K562 (cell line): ENCODE data around the gene ZNF672. TPM values are rescaled to one million over a fixed set of nuclear protein-coding genes. Genes with fewer than 3 reads are reported as not detected.

Experiments
- ADNP ChIP-seq: fragments of 200-800 bp; sonication (Bioruptor generic); IDR thresholded peaks from 2 replicates; pipeline ENCODE4 v1.6.1; 2016; ENCODE audit warnings: missing genetic modification characterization, missing compliant biosample characterization
- C11orf30 ChIP-seq: fragments of 450-650 bp; IDR thresholded peaks from 2 replicates; pipeline ENCODE4 v1.6.1; 2016; ENCODE audit warnings: low read depth, mild to moderate bottlenecking
- CBX8 ChIP-seq: fragments of 200-600 bp; sonication (generic); IDR thresholded peaks from 2 replicates; pipeline ENCODE4 v1.6.1; 2012; ENCODE audit warnings: borderline replicate concordance, mixed run types, low read depth, mild to moderate bottlenecking, moderate library complexity, mixed read lengths, low read length, control low read depth, inconsistent platforms; ENCODE audit not compliant: poor library complexity, severe bottlenecking; ENCODE audit errors: extremely low read depth
- CHD2 ChIP-seq: IDR thresholded peaks from 2 replicates; pipeline ENCODE4 v1.6.1; 2011; ENCODE audit warnings: low read depth, low read length
- EHMT2 ChIP-seq: fragments of 450-650 bp; IDR thresholded peaks from 2 replicates; pipeline ENCODE4 v1.6.1; 2018; ENCODE audit warnings: antibody characterized with exemption
- FOXA3 ChIP-seq, 2 experiments: fragments of 450-650 bp in 1 of 2; sonication (generic) in 1 of 2; formaldehyde crosslinking; IDR thresholded peaks in 1 of 2; conservative IDR thresholded peaks in 1 of 2; 2 replicates each; pipeline versions ENCODE4 v1.4.0 to v1.8.0; 2020 to 2022; ENCODE audit warnings: mild to moderate bottlenecking in 2 of 2, missing genetic modification reagents in 1 of 2
- FOXM1 ChIP-seq, 2 experiments: fragments of 450-650 bp in 1 of 2; sonication (generic) in 1 of 2; formaldehyde crosslinking in 1 of 2; IDR thresholded peaks; 2 replicates each; pipeline versions ENCODE4 v1.6.1 to v1.9.0; 2017 to 2022; ENCODE audit warnings: low read depth in 2 of 2, mild to moderate bottlenecking in 2 of 2, missing genetic modification reagents in 1 of 2, moderate library complexity in 1 of 2
- MEF2A ChIP-seq: IDR thresholded peaks from 2 replicates; pipeline ENCODE4 v1.6.1; 2011; ENCODE audit warnings: low read depth, mild to moderate bottlenecking, low read length, moderate library complexity; ENCODE audit not compliant: control insufficient read depth
- NBN ChIP-seq: fragments of 450-650 bp; IDR thresholded peaks from 2 replicates; pipeline ENCODE4 v1.6.1; 2016; ENCODE audit warnings: low read depth, mild to moderate bottlenecking
- PHB ChIP-seq: fragments of 250-450 bp; sonication (Bioruptor Pico); IDR thresholded peaks from 2 replicates; pipeline ENCODE4 v1.5.0; 2021
- POU5F1 ChIP-seq: fragments of 150-350 bp; IDR thresholded peaks from 2 replicates; pipeline ENCODE4 v1.6.1; 2014; ENCODE audit warnings: borderline replicate concordance, low read length, low read depth, mild to moderate bottlenecking; ENCODE audit not compliant: partially characterized antibody
- PTBP1 ChIP-seq: fragments of 200-400 bp; formaldehyde crosslinking; IDR thresholded peaks from 2 replicates; pipeline ENCODE4 v1.6.1; 2017; ENCODE audit warnings: low read depth, low read length
- RAD51 ChIP-seq: fragments of 450-650 bp; IDR thresholded peaks from 2 replicates; pipeline ENCODE4 v1.7.1; 2016; ENCODE audit warnings: low read depth, mild to moderate bottlenecking, borderline replicate concordance
- RBM25 ChIP-seq: fragments of 200-400 bp; formaldehyde crosslinking; IDR thresholded peaks from 2 replicates; pipeline ENCODE4 v1.6.1; 2018; ENCODE audit warnings: low read length, low read depth, moderate library complexity; ENCODE audit not compliant: severe bottlenecking
- SIN3A ChIP-seq, 2 experiments: fragments of 150-350 bp in 1 of 2; IDR thresholded peaks; 2 replicates each; pipeline ENCODE4 v1.6.1; 2011 to 2016; ENCODE audit warnings: borderline replicate concordance in 2 of 2, low read depth in 2 of 2, low read length in 2 of 2, mild to moderate bottlenecking in 2 of 2, moderate library complexity in 2 of 2; ENCODE audit not compliant: control insufficient read depth in 1 of 2
- SP1 ChIP-seq: sonication (generic); formaldehyde crosslinking; IDR thresholded peaks from 2 replicates; pipeline ENCODE4 v1.8.1; 2022; ENCODE audit warnings: mild to moderate bottlenecking, missing genetic modification reagents
- TARDBP ChIP-seq: fragments of 450-650 bp; IDR thresholded peaks from 2 replicates; pipeline ENCODE4 v1.6.1; 2016
- TEAD4 ChIP-seq, 2 experiments: sonication (generic) in 1 of 2; formaldehyde crosslinking in 1 of 2; IDR thresholded peaks; 2 replicates each; pipeline versions ENCODE4 v1.6.1 to v1.8.0; 2012 to 2022; ENCODE audit warnings: borderline replicate concordance in 1 of 2, inconsistent platforms in 1 of 2, low read length in 1 of 2, mild to moderate bottlenecking in 1 of 2, missing genetic modification reagents in 1 of 2
- THRA ChIP-seq: fragments of 450-650 bp; IDR thresholded peaks from 2 replicates; pipeline ENCODE4 v1.6.1; 2017; ENCODE audit warnings: mild to moderate bottlenecking, moderate library complexity
- ZNF121 ChIP-seq: sonication (generic); formaldehyde crosslinking; conservative IDR thresholded peaks from 2 replicates; pipeline ENCODE4 v1.8.0; 2022; ENCODE audit warnings: missing genetic modification reagents
- ZNF431 ChIP-seq: sonication (generic); formaldehyde crosslinking; IDR thresholded peaks from 2 replicates; pipeline ENCODE4 v1.8.0; 2022; ENCODE audit warnings: mild to moderate bottlenecking, missing genetic modification reagents
- ZNF507 ChIP-seq: conservative IDR thresholded peaks from 2 replicates; pipeline ENCODE4 v1.6.1; 2017; ENCODE audit warnings: missing genetic modification characterization, missing compliant biosample characterization
- ZNF57 ChIP-seq: fragments of 450-650 bp; formaldehyde crosslinking; IDR thresholded peaks from 2 replicates; pipeline ENCODE4 v1.4.0; 2020; ENCODE audit warnings: mild to moderate bottlenecking, moderate library complexity
- ZNF584 ChIP-seq: fragments of 200-800 bp; sonication (Bioruptor generic); IDR thresholded peaks from 2 replicates; pipeline ENCODE4 v1.6.1; 2016; ENCODE audit warnings: low read depth, mild to moderate bottlenecking, missing genetic modification characterization, missing compliant biosample characterization
- ZNF586 ChIP-seq: fragments of 450-650 bp; formaldehyde crosslinking; conservative IDR thresholded peaks from 2 replicates; pipeline ENCODE4 v1.4.0; 2020; ENCODE audit warnings: mild to moderate bottlenecking, moderate library complexity
- polyA plus RNA-seq, 8 experiments: library from polyadenylated mRNA; depleted of rRNA in 4 of 8; stranded (reverse) in 5 of 8; unstranded in 3 of 8; fragments of >200 nt; fragmentation: Nextera tagmentation in 2 of 8; fragmentation: Illumina TruSeq in 1 of 8; extraction: Ambion mirVana in 2 of 8; extraction: Trizol in 1 of 8; gene quantifications; 2 replicates each; pipeline versions ENCODE4 v1.2.1 to v1.2.3, GENCODE V29; 2011 to 2014; ENCODE audit warnings: inconsistent platforms in 1 of 8, missing spikeins in 1 of 8
- total RNA-seq, 7 experiments: library from RNA; depleted of rRNA in 6 of 7; stranded (reverse); fragments of >200 nt in 6 of 7; fragmentation: Illumina TruSeq in 2 of 7; extraction: Trizol in 2 of 7; gene quantifications; 2 replicates each; pipeline versions ENCODE4 v1.2.1 to v1.2.3, GENCODE V29; 2011 to 2021; ENCODE audit warnings: low replicate concordance in 1 of 7
- TF ChIP-seq, protein P1 (sequence below): sonication (generic); formaldehyde crosslinking; IDR thresholded peaks from 2 replicates; pipeline ENCODE4 v1.8.0; 2022; ENCODE audit warnings: mild to moderate bottlenecking, missing genetic modification reagents

The ZNF672 gene
- total and polyA plus RNA-seq, 9 of the 15 experiments (the other 6 are each of a cell fraction or from before 2014, with no cell fraction given), result 1.9 to 57.9 (median 24.1) TPM

- TF ChIP-seq, protein P1, sequence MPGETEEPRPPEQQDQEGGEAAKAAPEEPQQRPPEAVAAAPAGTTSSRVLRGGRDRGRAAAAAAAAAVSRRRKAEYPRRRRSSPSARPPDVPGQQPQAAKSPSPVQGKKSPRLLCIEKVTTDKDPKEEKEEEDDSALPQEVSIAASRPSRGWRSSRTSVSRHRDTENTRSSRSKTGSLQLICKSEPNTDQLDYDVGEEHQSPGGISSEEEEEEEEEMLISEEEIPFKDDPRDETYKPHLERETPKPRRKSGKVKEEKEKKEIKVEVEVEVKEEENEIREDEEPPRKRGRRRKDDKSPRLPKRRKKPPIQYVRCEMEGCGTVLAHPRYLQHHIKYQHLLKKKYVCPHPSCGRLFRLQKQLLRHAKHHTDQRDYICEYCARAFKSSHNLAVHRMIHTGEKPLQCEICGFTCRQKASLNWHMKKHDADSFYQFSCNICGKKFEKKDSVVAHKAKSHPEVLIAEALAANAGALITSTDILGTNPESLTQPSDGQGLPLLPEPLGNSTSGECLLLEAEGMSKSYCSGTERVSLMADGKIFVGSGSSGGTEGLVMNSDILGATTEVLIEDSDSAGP (CRISPR knock-in tag), result no peak
- TF ChIP-seq TEAD4 (IDR thresholded peaks at IDR 0.05; ENCODE audit: low read length), result no peak
- TF ChIP-seq TEAD4 (CRISPR knock-in tag; IDR thresholded peaks at IDR 0.05; ENCODE audit: borderline replicate concordance), result no peak
- no peak for TF ChIP-seq ZNF431 (CRISPR knock-in tag)
- no peak for TF ChIP-seq ZNF57 (CRISPR knock-in tag)
- no peak for TF ChIP-seq ZNF584 (CRISPR knock-in tag)
- TF ChIP-seq PHB (CRISPR knock-in tag), result peak; percentile 39; the same call in 1 of the 2 replicates
- TF ChIP-seq SP1 (CRISPR knock-in tag), result peak; percentile 82
- no peak for TF ChIP-seq NBN
- TF ChIP-seq THRA, result no peak
- TF ChIP-seq ADNP, result no peak
- no peak for TF ChIP-seq ZNF507
- peak; percentile 27 to 39; a peak in 1 of 4 replicates for TF ChIP-seq SIN3A (IDR thresholded peaks at IDR 0.05; ENCODE audit: borderline replicate concordance in 2 of 2, control insufficient read depth in 1 of 2, low read depth in 2 of 2, low read length in 2 of 2)
- TF ChIP-seq EHMT2, result no peak
- peak; percentile 56; the same call in 1 of the 2 replicates for TF ChIP-seq CHD2
- no peak for TF ChIP-seq ZNF586 (CRISPR knock-in tag)
- no peak for TF ChIP-seq PTBP1
- TF ChIP-seq ZNF121 (CRISPR knock-in tag), result no peak
- peak; percentile 90 for TF ChIP-seq RBM25
- no peak for TF ChIP-seq C11orf30
- no peak for TF ChIP-seq FOXA3 (CRISPR knock-in tag; conservative IDR thresholded peaks at IDR 0.05 in 1 of 2, IDR thresholded peaks at IDR 0.05 in 1 of 2)
- no peak for TF ChIP-seq POU5F1
- no peak for TF ChIP-seq RAD51
- TF ChIP-seq TARDBP, result no peak
- TF ChIP-seq FOXM1 (IDR thresholded peaks at IDR 0.05; ENCODE audit: low read depth), result no peak
- no peak for TF ChIP-seq FOXM1 (CRISPR knock-in tag; IDR thresholded peaks at IDR 0.05; ENCODE audit: low read depth)
- TF ChIP-seq MEF2A, result no peak
- no peak for TF ChIP-seq CBX8
These were observed at the start of gene ZNF672 (continued) for GRCh38 chr1:248837781-248838356.
